ENCODE results near the gene PLAA.
A peak's percentile ranks its signal among the peaks of the same experiment; 100 is the strongest.

The PLAA gene

DNA sequence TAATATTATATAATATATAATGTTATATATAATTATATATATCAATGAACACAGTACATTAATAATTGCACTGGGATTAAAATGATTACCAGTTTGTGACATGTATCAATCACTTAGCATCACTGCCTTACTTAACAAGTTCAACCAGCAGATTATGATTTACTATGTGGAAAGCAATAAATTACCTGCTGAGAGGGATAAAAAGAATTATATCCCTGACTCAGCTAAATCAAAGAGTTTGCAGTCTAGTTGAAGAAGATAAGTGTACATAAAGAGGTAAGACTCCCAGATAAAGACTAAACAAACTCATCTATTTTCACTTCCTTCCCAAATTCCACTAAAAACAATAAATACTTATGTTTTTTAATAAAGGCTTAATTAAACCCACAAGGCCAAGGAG is 11.2 kb downstream of the PLAA start:
- Histone ChIP-seq H3K4me3 (ENCODE audit: low read length in 2 of 2) (no peak overlapping the region), H3K9me3 (ENCODE audit: control insufficient read depth in 2 of 2, low read length in 2 of 2) (no peaks in the 10 kb centered on the region), H3K9ac (ENCODE audit: low read depth in 1 of 2, low read length in 2 of 2) (no peak overlapping the region), H3K27me3 (ENCODE audit: control insufficient read depth in 2 of 2, insufficient read depth in 2 of 2, low read length in 2 of 2) (no peaks in the 10 kb centered on the region), H3K36me3 (ENCODE audit: control insufficient read depth in 2 of 2, insufficient read depth in 2 of 2, low read length in 2 of 2) (peaks cover 0 to 6% of the 10 kb centered on the region in 2 donors), H3K27ac (ENCODE audit: low read depth in 2 of 2, low read length in 2 of 2) (no peak overlapping the region), H3K4me1 (ENCODE audit: control insufficient read depth in 2 of 2, insufficient read depth in 2 of 2, low read length in 2 of 2) (no peaks in the 10 kb centered on the region)

DNA sequence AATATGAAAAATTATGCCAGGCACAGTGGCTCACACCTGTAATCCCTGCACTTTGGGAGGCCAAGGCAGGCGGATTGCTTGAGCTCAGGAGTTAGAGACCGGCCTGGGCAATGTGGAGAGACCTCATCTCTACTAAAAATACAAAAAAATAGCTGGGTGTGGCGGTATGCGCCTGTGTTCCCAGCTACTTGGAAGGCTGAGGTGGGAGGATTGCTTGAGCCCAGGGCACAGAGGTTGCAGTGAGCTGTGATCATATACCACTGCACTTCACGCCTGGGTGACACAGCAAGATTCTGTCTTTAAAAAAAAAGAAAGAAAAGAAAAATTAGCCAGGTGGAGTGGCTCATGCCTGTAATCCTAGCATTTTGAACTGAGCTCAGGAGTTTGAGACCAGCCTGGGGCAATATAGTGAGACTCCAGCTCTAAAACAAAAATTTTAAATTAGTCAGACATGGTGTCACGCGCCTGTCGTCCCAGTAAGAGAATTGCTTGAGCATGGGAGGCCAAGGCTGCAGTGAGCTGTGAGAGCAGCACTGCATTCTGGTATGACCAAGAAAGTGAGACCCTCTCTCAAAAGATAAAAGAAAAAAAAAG is 18.0 kb downstream of the PLAA start:
- H3K4me1 ChIP-seq (ENCODE audit: control insufficient read depth in 2 of 2, insufficient read depth in 2 of 2, low read length in 2 of 2), result peaks cover 0 to 2% of the 10 kb centered on the region in 2 donors
- H3K9ac ChIP-seq (ENCODE audit: low read depth in 1 of 2, low read length in 2 of 2), result no peak overlapping the region
- peaks cover 25 to 39% of the 10 kb centered on the region in 2 donors for H3K36me3 ChIP-seq (ENCODE audit: control insufficient read depth in 2 of 2, insufficient read depth in 2 of 2, low read length in 2 of 2)
- no peak overlapping the region for H3K4me3 ChIP-seq (ENCODE audit: low read length in 2 of 2)
- H3K9me3 ChIP-seq (ENCODE audit: control insufficient read depth in 2 of 2, low read length in 2 of 2), result no peaks in the 10 kb centered on the region
- no peaks in the 10 kb centered on the region for H3K27me3 ChIP-seq (ENCODE audit: control insufficient read depth in 2 of 2, insufficient read depth in 2 of 2, low read length in 2 of 2)
- no peak overlapping the region for H3K27ac ChIP-seq (ENCODE audit: low read depth in 2 of 2, low read length in 2 of 2)

DNA sequence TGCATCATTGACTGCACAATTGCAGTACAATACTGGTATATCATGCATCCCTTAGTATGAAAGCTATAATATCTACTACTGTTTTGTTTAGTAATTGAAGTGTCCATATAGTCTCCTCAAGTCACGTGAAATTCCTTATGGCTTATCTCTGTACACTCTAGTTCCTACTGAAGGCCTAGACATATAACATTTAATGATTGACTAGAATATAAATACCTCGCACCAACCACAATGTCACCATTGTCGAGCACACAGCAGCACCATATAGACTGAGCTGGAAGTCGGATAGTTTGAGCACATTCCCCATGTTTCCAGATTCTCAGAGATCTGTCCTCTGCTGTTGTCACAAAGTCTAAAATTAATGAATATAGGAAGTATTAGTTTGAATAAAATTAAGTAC is 21.4 kb downstream of the PLAA start:
- peaks cover 0 to 2% of the 10 kb centered on the region in 2 donors for H3K4me1 ChIP-seq (ENCODE audit: control insufficient read depth in 2 of 2, insufficient read depth in 2 of 2, low read length in 2 of 2)
- H3K27ac ChIP-seq (ENCODE audit: low read depth in 2 of 2, low read length in 2 of 2), result no peak overlapping the region
- H3K9ac ChIP-seq (ENCODE audit: low read depth in 1 of 2, low read length in 2 of 2), result no peak overlapping the region
- no peaks in the 10 kb centered on the region for H3K9me3 ChIP-seq (ENCODE audit: control insufficient read depth in 2 of 2, low read length in 2 of 2)
- peaks cover 43 to 52% of the 10 kb centered on the region in 2 donors for H3K36me3 ChIP-seq (ENCODE audit: control insufficient read depth in 2 of 2, insufficient read depth in 2 of 2, low read length in 2 of 2)
- H3K27me3 ChIP-seq (ENCODE audit: control insufficient read depth in 2 of 2, insufficient read depth in 2 of 2, low read length in 2 of 2), result no peaks in the 10 kb centered on the region
- no peak overlapping the region for H3K4me3 ChIP-seq (ENCODE audit: low read length in 2 of 2)

- H3K4me3 ChIP-seq (ENCODE audit: low read length in 2 of 2), result no peak overlapping the region
- H3K27me3 ChIP-seq (ENCODE audit: control insufficient read depth in 2 of 2, insufficient read depth in 2 of 2, low read length in 2 of 2), result no peaks in the 10 kb centered on the region
- no peaks in the 10 kb centered on the region for H3K9me3 ChIP-seq (ENCODE audit: control insufficient read depth in 2 of 2, low read length in 2 of 2)
- no peak overlapping the region for H3K27ac ChIP-seq (ENCODE audit: low read depth in 2 of 2, low read length in 2 of 2)
- H3K36me3 ChIP-seq (ENCODE audit: control insufficient read depth in 2 of 2, insufficient read depth in 2 of 2, low read length in 2 of 2), result peaks cover 52 to 61% of the 10 kb centered on the region in 2 donors
- H3K9ac ChIP-seq (ENCODE audit: low read depth in 1 of 2, low read length in 2 of 2), result no peak overlapping the region
- no peaks in the 10 kb centered on the region for H3K4me1 ChIP-seq (ENCODE audit: control insufficient read depth in 2 of 2, insufficient read depth in 2 of 2, low read length in 2 of 2)
Measured at GRCh38 chr9:26919698-26920097, 27.3 kb downstream of the PLAA start.

DNA sequence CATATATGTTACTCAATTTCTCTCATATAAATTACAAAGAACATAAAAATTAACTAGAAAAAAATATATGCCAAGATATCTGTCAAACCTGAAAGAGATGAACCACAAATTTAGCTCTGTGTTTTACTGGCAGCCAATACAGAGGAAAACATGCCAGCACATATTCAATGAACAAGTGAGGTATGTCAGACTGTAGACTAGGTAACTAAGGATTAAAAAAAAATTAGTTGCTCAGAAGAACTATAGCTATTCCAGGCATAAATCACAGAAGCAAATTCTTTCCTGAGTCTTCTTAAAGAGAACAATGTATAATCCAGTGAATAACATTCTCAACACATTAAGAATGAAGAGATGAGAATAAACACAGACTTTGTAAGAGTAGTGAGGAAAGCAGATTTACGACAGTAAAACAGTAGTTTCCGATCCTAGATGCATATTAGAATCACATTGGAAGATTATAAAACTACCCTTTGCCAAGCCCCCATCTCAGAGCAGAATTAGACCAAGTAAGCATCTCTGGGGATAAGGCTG is 33.8 kb downstream of the PLAA start:
- H3K9me3 ChIP-seq (ENCODE audit: control insufficient read depth in 2 of 2, low read length in 2 of 2), result no peaks in the 10 kb centered on the region
- no peaks in the 10 kb centered on the region for H3K4me1 ChIP-seq (ENCODE audit: control insufficient read depth in 2 of 2, insufficient read depth in 2 of 2, low read length in 2 of 2)
- H3K27ac ChIP-seq (ENCODE audit: low read depth in 2 of 2, low read length in 2 of 2), result no peak overlapping the region
- no peak overlapping the region for H3K4me3 ChIP-seq (ENCODE audit: low read length in 2 of 2)
- peaks cover 23 to 38% of the 10 kb centered on the region in 2 donors for H3K36me3 ChIP-seq (ENCODE audit: control insufficient read depth in 2 of 2, insufficient read depth in 2 of 2, low read length in 2 of 2)
- H3K27me3 ChIP-seq (ENCODE audit: control insufficient read depth in 2 of 2, insufficient read depth in 2 of 2, low read length in 2 of 2), result no peaks in the 10 kb centered on the region
- no peak overlapping the region for H3K9ac ChIP-seq (ENCODE audit: low read depth in 1 of 2, low read length in 2 of 2)

DNA sequence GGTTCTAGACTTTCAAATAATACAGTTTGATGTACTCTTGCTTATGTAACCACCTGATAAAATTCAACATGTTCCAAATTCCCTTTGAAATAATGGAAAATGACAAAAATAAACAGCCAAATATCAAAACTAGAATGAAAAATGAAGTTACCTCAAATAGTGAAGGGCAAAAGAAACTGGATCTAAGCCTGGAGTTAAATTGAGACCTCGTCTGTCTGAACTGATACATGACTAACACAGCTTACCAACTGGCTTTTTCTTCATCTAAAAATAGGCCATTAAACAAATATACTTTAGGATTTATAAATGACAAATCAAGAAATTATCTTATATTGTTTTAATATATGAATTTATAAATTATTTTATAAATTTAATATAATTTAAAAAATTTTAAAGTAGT is 42.4 kb downstream of the PLAA start:
- Histone ChIP-seq H3K4me3 (ENCODE audit: low read length in 2 of 2) (no peak overlapping the region), H3K27me3 (ENCODE audit: control insufficient read depth in 2 of 2, insufficient read depth in 2 of 2, low read length in 2 of 2) (no peaks in the 10 kb centered on the region), H3K36me3 (ENCODE audit: control insufficient read depth in 2 of 2, insufficient read depth in 2 of 2, low read length in 2 of 2) (peaks cover 12 to 20% of the 10 kb centered on the region in 2 donors), H3K9me3 (ENCODE audit: control insufficient read depth in 2 of 2, low read length in 2 of 2) (no peaks in the 10 kb centered on the region), H3K9ac (ENCODE audit: low read depth in 1 of 2, low read length in 2 of 2) (no peak overlapping the region), H3K4me1 (ENCODE audit: control insufficient read depth in 2 of 2, insufficient read depth in 2 of 2, low read length in 2 of 2) (no peaks in the 10 kb centered on the region), H3K27ac (ENCODE audit: low read depth in 2 of 2, low read length in 2 of 2) (no peak overlapping the region)

- no peak overlapping the region for H3K27ac ChIP-seq (ENCODE audit: low read depth in 2 of 2, low read length in 2 of 2)
Measured at GRCh38 chr9:26904070-26904469, 43.0 kb downstream of the PLAA start.

DNA sequence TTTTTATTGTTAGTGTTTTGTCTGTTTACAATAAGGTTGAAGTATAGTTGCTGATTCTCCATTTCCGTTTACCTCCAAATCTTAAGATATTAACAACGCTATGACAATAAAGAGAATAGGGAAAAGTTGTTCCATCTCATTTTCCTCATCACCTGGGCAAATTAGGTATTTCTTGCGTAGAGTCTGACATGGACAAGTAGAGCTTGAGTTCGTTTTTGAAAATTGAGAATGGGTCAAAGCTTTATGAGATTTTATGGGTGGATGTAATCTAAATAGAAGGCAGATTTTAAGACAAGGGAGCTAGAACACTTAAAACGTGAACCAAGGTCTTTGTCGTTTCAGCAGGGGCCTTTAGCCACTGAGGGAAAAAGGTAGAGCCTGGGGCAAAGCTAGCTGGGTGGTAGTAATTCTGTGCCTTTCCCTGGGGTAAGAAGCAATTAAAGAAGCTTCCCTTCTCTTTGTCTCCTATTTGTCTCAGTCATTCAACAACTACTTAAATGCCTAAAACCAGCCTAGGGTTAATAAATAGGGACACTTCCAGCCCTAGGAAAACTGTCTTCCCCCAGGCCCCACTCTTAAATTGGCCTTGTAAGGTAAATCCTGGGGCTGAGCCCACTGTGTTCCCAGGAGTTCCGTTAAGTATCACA is 53.9 kb downstream of the PLAA start:
- Histone ChIP-seq H3K9ac (ENCODE audit: low read depth in 1 of 2, low read length in 2 of 2) (peak overlapping the region; percentile 97), H3K36me3 (ENCODE audit: control insufficient read depth in 2 of 2, insufficient read depth in 2 of 2, low read length in 2 of 2) (no peaks in the 10 kb centered on the region), H3K9me3 (ENCODE audit: control insufficient read depth in 2 of 2, low read length in 2 of 2) (peaks cover 0 to 3% of the 10 kb centered on the region in 2 donors), H3K4me3 (ENCODE audit: low read length in 2 of 2) (peak overlapping the region; percentile 97), H3K27ac (ENCODE audit: low read depth in 2 of 2, low read length in 2 of 2) (peak overlapping the region; percentile 96 to 99), H3K4me1 (ENCODE audit: control insufficient read depth in 2 of 2, insufficient read depth in 2 of 2, low read length in 2 of 2) (peaks cover 5 to 10% of the 10 kb centered on the region in 2 donors), H3K27me3 (ENCODE audit: control insufficient read depth in 2 of 2, insufficient read depth in 2 of 2, low read length in 2 of 2) (no peaks in the 10 kb centered on the region)

More at GRCh38 chr9:26904070-26904469, 43.0 kb downstream of the PLAA start:
- Histone ChIP-seq H3K9me3 (ENCODE audit: control insufficient read depth in 2 of 2, low read length in 2 of 2) (no peaks in the 10 kb centered on the region), H3K36me3 (ENCODE audit: control insufficient read depth in 2 of 2, insufficient read depth in 2 of 2, low read length in 2 of 2) (peaks cover 12 to 20% of the 10 kb centered on the region in 2 donors), H3K9ac (ENCODE audit: low read depth in 1 of 2, low read length in 2 of 2) (no peak overlapping the region), H3K4me3 (ENCODE audit: low read length in 2 of 2) (no peak overlapping the region), H3K27me3 (ENCODE audit: control insufficient read depth in 2 of 2, insufficient read depth in 2 of 2, low read length in 2 of 2) (no peaks in the 10 kb centered on the region), H3K4me1 (ENCODE audit: control insufficient read depth in 2 of 2, insufficient read depth in 2 of 2, low read length in 2 of 2) (no peaks in the 10 kb centered on the region)

DNA sequence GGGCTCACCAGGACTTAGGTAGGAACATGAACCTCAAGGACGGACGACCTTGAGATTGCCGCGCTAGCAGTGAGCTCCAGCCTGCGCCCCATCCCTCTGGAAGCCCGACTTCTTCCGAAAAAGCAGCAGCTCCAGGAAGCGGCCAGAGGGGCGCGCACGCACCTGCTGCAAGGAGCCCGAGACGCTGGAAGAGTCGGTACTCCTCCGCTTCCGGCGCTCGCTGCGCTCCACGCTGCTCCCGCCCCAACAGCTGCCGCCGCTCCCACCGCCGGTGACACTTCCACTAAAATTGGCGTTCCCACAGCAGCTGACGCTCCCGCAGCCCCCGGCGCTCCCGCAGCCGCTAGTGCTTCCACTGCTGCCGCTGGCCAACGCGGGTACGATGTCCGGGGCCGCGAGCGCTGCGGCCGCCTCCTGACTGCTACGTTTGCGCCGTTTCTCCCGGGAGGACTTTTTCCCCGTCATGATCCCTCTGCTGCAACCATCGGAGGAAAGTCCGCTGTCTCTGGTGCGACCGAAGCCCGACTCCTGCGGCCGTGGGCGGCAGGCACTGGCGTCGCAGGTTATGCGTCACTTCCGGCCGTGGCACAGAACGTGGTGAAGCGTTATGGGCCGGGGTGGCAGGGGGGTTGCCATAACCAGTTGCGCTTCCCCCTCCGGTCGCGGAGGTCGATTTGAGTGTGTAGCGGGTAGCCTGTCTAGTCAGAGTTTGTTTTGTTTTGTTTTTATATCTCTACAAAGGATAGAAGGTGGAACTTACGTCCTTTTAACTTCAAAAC is 54.6 kb downstream of the PLAA start, which contains the start of gene CAAP1:
Gene CAAP1, minus strand, starts transcription at position 552 of the 779 bp plus-strand sequence. Its CDS starts 87 bp downstream, at position 465.
- H3K9ac ChIP-seq (ENCODE audit: low read depth in 1 of 2, low read length in 2 of 2), result peak within 1 kb of the TSS; percentile 97
- no peaks in the 10 kb centered on the region for H3K27me3 ChIP-seq (ENCODE audit: control insufficient read depth in 2 of 2, insufficient read depth in 2 of 2, low read length in 2 of 2)
- peak within 1 kb of the TSS; percentile 97 for H3K4me3 ChIP-seq (ENCODE audit: low read length in 2 of 2)
- peaks cover 5 to 10% of the 10 kb centered on the region in 2 donors for H3K4me1 ChIP-seq (ENCODE audit: control insufficient read depth in 2 of 2, insufficient read depth in 2 of 2, low read length in 2 of 2)
- peak within 1 kb of the TSS; percentile 96 to 99 for H3K27ac ChIP-seq (ENCODE audit: low read depth in 2 of 2, low read length in 2 of 2)
- H3K36me3 ChIP-seq (ENCODE audit: control insufficient read depth in 2 of 2, insufficient read depth in 2 of 2, low read length in 2 of 2), result no peaks in the 10 kb centered on the region
- peaks cover 0 to 3% of the 10 kb centered on the region in 2 donors for H3K9me3 ChIP-seq (ENCODE audit: control insufficient read depth in 2 of 2, low read length in 2 of 2)

- no peaks in the 10 kb centered on the region for H3K36me3 ChIP-seq (ENCODE audit: control insufficient read depth in 2 of 2, insufficient read depth in 2 of 2, low read length in 2 of 2)
- H3K27me3 ChIP-seq (ENCODE audit: control insufficient read depth in 2 of 2, insufficient read depth in 2 of 2, low read length in 2 of 2), result no peaks in the 10 kb centered on the region
- peaks cover 5 to 10% of the 10 kb centered on the region in 2 donors for H3K4me1 ChIP-seq (ENCODE audit: control insufficient read depth in 2 of 2, insufficient read depth in 2 of 2, low read length in 2 of 2)
- H3K9me3 ChIP-seq (ENCODE audit: control insufficient read depth in 2 of 2, low read length in 2 of 2), result peaks cover 0 to 3% of the 10 kb centered on the region in 2 donors
- peak overlapping the region; percentile 97 for H3K4me3 ChIP-seq (ENCODE audit: low read length in 2 of 2)
- peak overlapping the region; percentile 96 to 99 for H3K27ac ChIP-seq (ENCODE audit: low read depth in 2 of 2, low read length in 2 of 2)
- H3K9ac ChIP-seq (ENCODE audit: low read depth in 1 of 2, low read length in 2 of 2), result peak overlapping the region; percentile 97
Measured at GRCh38 chr9:26891726-26892125, 55.3 kb downstream of the PLAA start.

Measured in mucosa of rectum (tissue), 2 donors.